Vein endothelial cell (primary cell): ENCODE data around the gene BEND4. TPM values are rescaled to one million over a fixed set of nuclear protein-coding genes. Genes with fewer than 3 reads are reported as not detected.

Source experiments
- total RNA-seq: library from RNA; depleted of rRNA; stranded (reverse); fragments of >200 nt; gene quantifications from 2 replicates; pipeline ENCODE4 v1.2.3, GENCODE V29; 2012

BEND4 gene
- under 0.01 and 0.10 TPM in 2 replicates for total RNA-seq

GRCh38 chr4:42152507-42153504 is at the start of gene BEND4:
TSS of gene BEND4 (minus strand) at chr4:42152655. CDS start at chr4:42152143, 512 bp downstream.

Other genes with a start within 250 kb of the BEND4 start
- gene TMEM33, start 217.2 kb downstream of the BEND4 start, total RNA-seq, result 65.3 and 79.8 TPM in 2 replicates
- 0.19 and 0.33 TPM in 2 replicates for gene DCAF4L1, start 170.9 kb downstream of the BEND4 start, total RNA-seq
- gene SLC30A9, start 162.1 kb downstream of the BEND4 start, total RNA-seq, result 51.3 and 54.6 TPM in 2 replicates
- 0.65 and 1.8 TPM in 2 replicates for gene SHISA3, start 244.8 kb upstream of the BEND4 start, total RNA-seq